Naive thymus-derived CD4-positive, alpha-beta T cell (primary cell): ENCODE results near the gene ABCC2. TPM values are rescaled to one million over a fixed set of nuclear protein-coding genes. Genes with fewer than 3 reads are reported as not detected.

Experiments
- ATAC-seq: fragments of 150-1000 bp; cut with Tn5 transposase; 2 replicates; pipeline ENCODE4 v1.10.0; 2021; ENCODE audit warnings: mild to moderate bottlenecking, moderate library complexity
- CTCF ChIA-PET: fragments of 350-600 bp; sonication (Branson Sonifier 250); formaldehyde crosslinking; loops from one replicate; lab custom pipeline; 2021; ENCODE audit warnings: antibody characterized with exemption; lab: Charles Lee
- POLR2A ChIA-PET: fragments of 350-600 bp; sonication (Branson Sonifier 250); formaldehyde crosslinking; loops from one replicate; lab custom pipeline; 2021; ENCODE audit warnings: antibody characterized with exemption, inconsistent platforms; lab: Charles Lee
- DNase-seq, 9 donors: peaks; one replicate each; pipeline versions ENCODE4 v3.0.0 to v3.0.0-alpha.2; 2020 to 2022; ENCODE audit warnings: mixed read lengths in 1 of 9
- H3K27ac ChIP-seq: one replicate; pipeline ENCODE4 v1.7.0; 2013; ENCODE audit warnings: mild to moderate bottlenecking, low read depth, low read length, moderate library complexity
- H3K27me3 ChIP-seq, 2 donors: one replicate each; pipeline ENCODE4 v1.7.0; 2013; ENCODE audit warnings: low read length in 2 of 2, mild to moderate bottlenecking in 2 of 2, moderate library complexity in 2 of 2; ENCODE audit not compliant: control insufficient read depth in 2 of 2, insufficient read depth in 2 of 2
- H3K36me3 ChIP-seq, 3 experiments: 1 replicate in 2 of 3; 2 replicates in 1 of 3; pipeline ENCODE4 v1.7.0; 2013; ENCODE audit warnings: low read length in 3 of 3, mild to moderate bottlenecking in 3 of 3, moderate library complexity in 1 of 3; ENCODE audit not compliant: insufficient read depth in 3 of 3, control insufficient read depth in 2 of 3
- H3K4me1 ChIP-seq, 2 donors: one replicate each; pipeline ENCODE4 v1.7.0; 2013; ENCODE audit warnings: low read length in 2 of 2, mild to moderate bottlenecking in 2 of 2, moderate library complexity in 1 of 2; ENCODE audit not compliant: control insufficient read depth in 2 of 2, insufficient read depth in 2 of 2
- H3K4me3 ChIP-seq: 2 replicates; pipeline ENCODE4 v1.7.0; 2013; ENCODE audit warnings: mild to moderate bottlenecking, low read length
- H3K9me3 ChIP-seq, 3 experiments: 1 replicate in 2 of 3; 2 replicates in 1 of 3; pipeline ENCODE4 v1.7.0; 2013; ENCODE audit warnings: low read length in 3 of 3; ENCODE audit not compliant: control insufficient read depth in 2 of 3
- H3K27ac Mint-ChIP-seq, 9 donors: one replicate each; pipeline ENCODE4 v1.8.0; 2020 to 2022; ENCODE audit warnings: mixed read lengths in 9 of 9, mild to moderate bottlenecking in 8 of 9, moderate library complexity in 5 of 9, inconsistent platforms in 2 of 9
- H3K27me3 Mint-ChIP-seq, 5 donors: one replicate each; pipeline ENCODE4 v1.8.0; 2021 to 2022; ENCODE audit warnings: mixed read lengths in 5 of 5, mild to moderate bottlenecking in 1 of 5
- H3K36me3 Mint-ChIP-seq, 5 donors: one replicate each; pipeline ENCODE4 v1.8.0; 2020 to 2022; ENCODE audit warnings: mixed read lengths in 5 of 5, mild to moderate bottlenecking in 3 of 5, inconsistent platforms in 1 of 5
- H3K4me1 Mint-ChIP-seq, 7 donors: one replicate each; pipeline ENCODE4 v1.8.0; 2020 to 2022; ENCODE audit warnings: mixed read lengths in 7 of 7, mild to moderate bottlenecking in 3 of 7, inconsistent platforms in 1 of 7
- H3K4me3 Mint-ChIP-seq, 10 donors: one replicate each; pipeline ENCODE4 v1.8.0; 2020 to 2022; ENCODE audit warnings: mild to moderate bottlenecking in 10 of 10, mixed read lengths in 10 of 10, moderate library complexity in 6 of 10, inconsistent platforms in 2 of 10
- H3K9me3 Mint-ChIP-seq, 11 donors: one replicate each; pipeline ENCODE4 v1.8.0; 2020 to 2022; ENCODE audit warnings: mixed read lengths in 11 of 11, mild to moderate bottlenecking in 4 of 11, inconsistent platforms in 1 of 11, moderate library complexity in 1 of 11
- intact Hi-C, 2 donors: fragments of 100-400 bp; cut with micrococcal nuclease; formaldehyde crosslinking; loops; one replicate each; pipeline ENCODE4 v1.15.1; 2023
- polyA plus RNA-seq, 2 donors: library from polyadenylated mRNA; unstranded; fragments of 300-500 nt; fragmentation: Illumina TruSeq; gene quantifications; one replicate each; pipeline ENCODE4 v1.2.3, GENCODE V29; 2021
- total RNA-seq, 6 experiments: library from RNA in 5 of 6; stranded (reverse) in 5 of 6; gene quantifications; 1 replicate in 5 of 6; 2 replicates in 1 of 6; pipeline ENCODE4 v1.2.3 and lab custom pipeline; 2021 to 2026

Gene ABCC2
- total and polyA plus RNA-seq, 7 experiments from 2014 or later, result 0.95 to 7.6 (median 2.8) TPM

DNA sequence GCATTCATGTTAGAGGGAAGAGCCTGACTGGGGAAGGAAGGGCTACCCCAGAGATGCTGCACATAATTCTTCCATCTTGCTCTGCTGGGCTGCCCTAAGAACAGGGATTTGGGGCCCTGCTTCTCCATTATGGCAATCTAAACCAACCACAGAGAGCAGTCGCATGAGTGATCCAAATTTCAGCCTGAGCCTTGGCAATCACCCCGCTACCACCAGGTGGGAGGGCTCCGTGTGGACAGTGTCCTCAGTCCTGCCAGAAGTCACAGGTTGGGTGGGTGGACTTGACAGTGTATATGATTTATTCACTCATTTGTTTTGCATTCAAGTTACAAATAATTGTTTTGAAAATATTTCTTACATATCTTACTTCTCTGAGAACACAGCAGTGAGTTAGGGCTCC is 22.0 kb downstream of the ABCC2 start:
- H3K9me3 ChIP-seq, result no peaks in the 10 kb centered on the region
- Mint-ChIP-seq H3K27me3 (no peaks in the 10 kb centered on the region), H3K4me3 (no peak overlapping the region), H3K27ac (no peak overlapping the region), H3K4me1 (no peaks in the 10 kb centered on the region), H3K9me3 (no peaks in the 10 kb centered on the region), H3K36me3 (peaks cover 0 to 43% (median 8%) of the 10 kb centered on the region in 5 donors)
- DNase-seq (no peak), ATAC-seq (no peak)
- H3K4me1 ChIP-seq, result no peaks in the 10 kb centered on the region
- no peaks in the 10 kb centered on the region for H3K27me3 ChIP-seq
- H3K4me3 ChIP-seq, result no peak overlapping the region
- POLR2A ChIA-PET, result no interaction called here
- CTCF ChIA-PET, result no interaction called here
- H3K36me3 ChIP-seq, result no peaks in the 10 kb centered on the region
- intact Hi-C loops, result no loop called here
- H3K27ac ChIP-seq, result no peak overlapping the region

DNA sequence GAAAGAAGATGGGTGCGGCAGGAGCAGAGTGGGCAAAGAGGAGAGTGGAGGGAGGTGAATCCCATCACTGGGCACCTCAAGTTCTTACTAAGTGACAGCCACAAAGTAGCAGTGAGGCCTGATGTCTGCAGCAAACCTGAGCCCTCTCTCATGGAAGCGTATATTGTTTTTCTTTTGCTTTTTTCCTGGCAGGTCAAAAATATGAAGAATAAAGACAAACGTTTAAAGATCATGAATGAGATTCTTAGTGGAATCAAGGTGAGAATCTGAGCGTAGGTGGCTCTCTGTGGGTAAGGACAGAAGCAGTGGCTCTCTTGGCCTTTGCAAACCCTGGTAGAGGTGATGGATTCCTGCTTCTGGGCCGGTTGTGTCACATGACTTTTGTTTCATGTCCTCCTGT is 22.8 kb downstream of the ABCC2 start:
- Mint-ChIP-seq H3K27me3 (no peaks in the 10 kb centered on the region), H3K36me3 (peaks cover 0 to 43% (median 8%) of the 10 kb centered on the region in 5 donors), H3K27ac (no peak overlapping the region), H3K9me3 (no peaks in the 10 kb centered on the region), H3K4me3 (no peak overlapping the region), H3K4me1 (no peaks in the 10 kb centered on the region)
- POLR2A ChIA-PET, result no interaction called here
- H3K27me3 ChIP-seq, result no peaks in the 10 kb centered on the region
- no peaks in the 10 kb centered on the region for H3K9me3 ChIP-seq
- H3K4me3 ChIP-seq, result no peak overlapping the region
- intact Hi-C loops, result no loop called here
- no peaks in the 10 kb centered on the region for H3K4me1 ChIP-seq
- CTCF ChIA-PET, result interaction anchor here (1.0 kb wide), 1 partner anchor 13 kb away, joined by 4 read pairs; no protein-coding TSS in a partner anchor
- no peaks in the 10 kb centered on the region for H3K36me3 ChIP-seq
- no peak for DNase-seq
- ATAC-seq, result no peak
- no peak overlapping the region for H3K27ac ChIP-seq

DNA sequence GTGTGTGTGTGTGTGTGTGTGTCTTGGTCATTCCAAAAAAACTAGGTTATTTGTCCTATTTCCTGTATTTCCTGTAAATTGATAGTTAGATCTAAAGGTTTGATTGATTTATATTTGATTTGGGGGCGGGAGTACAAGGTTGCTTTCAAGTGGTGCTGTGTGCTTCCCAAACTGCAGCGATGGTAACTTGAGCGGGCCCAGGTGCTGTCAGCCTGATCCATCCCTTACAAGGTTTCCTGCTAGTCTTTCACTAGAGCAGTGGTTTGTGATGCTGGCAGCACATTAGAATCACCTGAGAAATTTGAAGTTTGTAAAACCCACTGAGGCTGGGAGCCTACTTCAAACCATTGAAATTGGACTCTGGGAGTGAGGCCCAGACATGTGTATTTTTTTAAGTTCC is 23.7 kb downstream of the ABCC2 start:
- Mint-ChIP-seq H3K4me3 (no peak overlapping the region), H3K4me1 (no peaks in the 10 kb centered on the region), H3K27me3 (no peaks in the 10 kb centered on the region), H3K36me3 (peaks cover 0 to 43% (median 8%) of the 10 kb centered on the region in 5 donors), H3K27ac (no peak overlapping the region), H3K9me3 (no peaks in the 10 kb centered on the region)
- no peaks in the 10 kb centered on the region for H3K27me3 ChIP-seq
- no peak for ATAC-seq
- no peaks in the 10 kb centered on the region for H3K36me3 ChIP-seq
- intact Hi-C loops, result no loop called here
- no peak for DNase-seq
- ChIA-PET CTCF (interaction anchor here (1.0 to 1.1 kb wide), 2 partner anchors 14 to 240 kb away, joined by 3 to 4 read pairs; no protein-coding TSS in a partner anchor), POLR2A (no interaction called here)
- no peaks in the 10 kb centered on the region for H3K9me3 ChIP-seq
- no peak overlapping the region for H3K27ac ChIP-seq
- no peaks in the 10 kb centered on the region for H3K4me1 ChIP-seq
- H3K4me3 ChIP-seq, result no peak overlapping the region

GRCh38 chr10:99807786-99808185 is 25.3 kb downstream of the ABCC2 start:
- Mint-ChIP-seq H3K4me3 (no peak overlapping the region), H3K27me3 (no peaks in the 10 kb centered on the region), H3K36me3 (peaks cover 0 to 43% (median 8%) of the 10 kb centered on the region in 5 donors), H3K4me1 (no peaks in the 10 kb centered on the region), H3K9me3 (no peaks in the 10 kb centered on the region), H3K27ac (no peak overlapping the region)
- ChIA-PET POLR2A (no interaction called here), CTCF (no interaction called here)
- no peaks in the 10 kb centered on the region for H3K27me3 ChIP-seq
- intact Hi-C loops, result no loop called here
- no peak overlapping the region for H3K27ac ChIP-seq
- DNase-seq, result no peak
- H3K36me3 ChIP-seq, result no peaks in the 10 kb centered on the region
- no peak overlapping the region for H3K4me3 ChIP-seq
- no peaks in the 10 kb centered on the region for H3K4me1 ChIP-seq
- no peaks in the 10 kb centered on the region for H3K9me3 ChIP-seq
- ATAC-seq, result no peak

- H3K9me3 ChIP-seq, result no peaks in the 10 kb centered on the region
- Mint-ChIP-seq H3K4me3 (no peak overlapping the region), H3K27me3 (no peaks in the 10 kb centered on the region), H3K4me1 (no peaks in the 10 kb centered on the region), H3K27ac (no peak overlapping the region), H3K36me3 (peaks cover 0 to 40% (median 6%) of the 10 kb centered on the region in 5 donors), H3K9me3 (no peaks in the 10 kb centered on the region)
- no peaks in the 10 kb centered on the region for H3K36me3 ChIP-seq
- ChIA-PET POLR2A (no interaction called here), CTCF (no interaction called here)
- no peak for ATAC-seq
- H3K4me1 ChIP-seq, result no peaks in the 10 kb centered on the region
- DNase-seq, result no peak
- H3K4me3 ChIP-seq, result no peak overlapping the region
- H3K27me3 ChIP-seq, result no peaks in the 10 kb centered on the region
- H3K27ac ChIP-seq, result no peak overlapping the region
- intact Hi-C loops, result no loop called here
Observed at GRCh38 chr10:99808270-99808669, 25.8 kb downstream of the ABCC2 start.

DNA sequence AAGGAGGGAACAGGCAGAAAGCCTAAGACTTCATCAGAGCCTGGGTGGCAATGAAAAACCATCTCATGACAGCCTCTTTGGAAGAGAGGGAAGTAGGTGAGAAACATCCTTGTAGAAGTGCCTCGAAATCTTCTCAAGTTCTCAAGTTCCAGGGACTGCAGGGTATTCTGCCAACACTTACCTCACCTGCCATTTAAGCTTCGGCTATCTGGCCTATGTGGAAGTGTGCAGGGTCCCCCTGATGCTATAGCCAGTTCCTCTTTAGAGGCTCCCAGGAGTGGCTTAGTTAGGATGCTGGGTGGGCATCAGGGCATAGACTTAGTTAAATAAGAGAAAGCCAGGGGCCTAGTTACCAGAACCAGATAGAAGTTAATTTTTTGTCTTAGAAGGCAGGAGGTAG is 27.0 kb downstream of the ABCC2 start:
- no peak overlapping the region for H3K27ac ChIP-seq
- POLR2A ChIA-PET, result no interaction called here
- H3K4me1 Mint-ChIP-seq, result no peaks in the 10 kb centered on the region
- H3K4me3 Mint-ChIP-seq, result no peak overlapping the region
- no peaks in the 10 kb centered on the region for H3K36me3 ChIP-seq
- no peaks in the 10 kb centered on the region for H3K27me3 Mint-ChIP-seq
- H3K27me3 ChIP-seq, result no peaks in the 10 kb centered on the region
- no peak for DNase-seq
- CTCF ChIA-PET, result no interaction called here
- H3K36me3 Mint-ChIP-seq, result peaks cover 0 to 33% (median 6%) of the 10 kb centered on the region in 5 donors
- intact Hi-C loops, result no loop called here
- ATAC-seq, result no peak
- no peaks in the 10 kb centered on the region for H3K9me3 Mint-ChIP-seq
- no peak overlapping the region for H3K27ac Mint-ChIP-seq
- no peaks in the 10 kb centered on the region for H3K9me3 ChIP-seq
- no peak overlapping the region for H3K4me3 ChIP-seq
- H3K4me1 ChIP-seq, result no peaks in the 10 kb centered on the region

DNA sequence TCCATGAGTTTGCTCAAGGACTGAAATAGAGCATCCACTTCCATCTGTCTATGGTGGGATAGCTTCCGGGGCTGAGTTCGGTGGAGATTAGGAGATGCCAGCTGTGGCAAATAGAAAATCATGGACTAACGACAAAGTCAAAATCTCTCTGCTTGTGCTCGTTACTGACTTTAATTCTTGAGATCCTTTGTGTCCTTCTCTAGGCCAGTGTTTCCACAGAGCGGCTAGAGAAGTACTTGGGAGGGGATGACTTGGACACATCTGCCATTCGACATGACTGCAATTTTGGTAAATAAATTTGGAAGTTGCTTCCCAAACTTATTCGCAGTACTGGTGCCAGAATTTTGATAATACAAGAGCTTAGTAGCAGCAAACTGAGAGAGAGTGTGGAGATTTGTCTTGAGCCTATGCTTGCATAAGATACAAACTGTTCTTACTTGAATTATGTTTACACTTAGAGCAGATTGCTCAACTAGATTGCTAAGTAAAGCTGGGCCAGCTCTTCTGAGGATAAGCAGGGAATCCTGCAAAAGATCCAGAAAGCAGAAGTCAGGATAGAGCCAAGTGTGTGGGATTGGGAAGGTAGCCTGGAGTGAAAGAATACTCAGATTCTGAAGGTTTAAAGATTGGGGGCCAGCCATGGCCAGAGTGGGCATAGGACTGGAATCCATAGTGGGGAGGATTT is 27.6 kb downstream of the ABCC2 start:
- no peaks in the 10 kb centered on the region for H3K4me1 Mint-ChIP-seq
- no peaks in the 10 kb centered on the region for H3K27me3 Mint-ChIP-seq
- POLR2A ChIA-PET, result no interaction called here
- no peaks in the 10 kb centered on the region for H3K36me3 ChIP-seq
- H3K36me3 Mint-ChIP-seq, result peaks cover 0 to 27% (median 6%) of the 10 kb centered on the region in 5 donors
- DNase-seq, result no peak
- no peak for ATAC-seq
- H3K4me3 ChIP-seq, result no peak overlapping the region
- CTCF ChIA-PET, result no interaction called here
- H3K9me3 Mint-ChIP-seq, result peaks cover 0 to 3% (median 0%) of the 10 kb centered on the region in 11 donors
- no peak overlapping the region for H3K27ac ChIP-seq
- no peaks in the 10 kb centered on the region for H3K9me3 ChIP-seq
- H3K27ac Mint-ChIP-seq, result no peak overlapping the region
- no peak overlapping the region for H3K4me3 Mint-ChIP-seq
- no peaks in the 10 kb centered on the region for H3K4me1 ChIP-seq
- H3K27me3 ChIP-seq, result no peaks in the 10 kb centered on the region
- intact Hi-C loops, result no loop called here
